ENCODE data around the gene TSEN2.

DNA sequence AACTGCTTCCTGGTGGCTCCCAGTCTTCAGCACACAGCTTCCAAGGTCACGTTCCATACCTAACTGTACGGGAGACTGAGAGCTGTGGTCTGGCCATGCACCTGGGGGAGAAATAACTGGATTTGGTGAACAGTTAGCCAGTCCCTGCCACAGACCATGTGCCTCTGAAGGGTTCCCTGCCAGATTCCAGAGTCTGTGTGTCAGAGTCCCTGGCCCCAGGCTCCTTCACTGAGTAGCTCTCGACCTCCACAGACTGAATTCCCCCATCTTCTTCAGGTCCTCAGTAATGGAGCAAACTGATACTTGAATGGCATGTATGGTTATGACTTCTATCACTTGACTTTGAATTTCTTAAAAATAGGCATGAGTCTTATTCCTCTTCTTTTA lies 43.5 kb downstream of the TSEN2 start:
- TF ChIP-seq, protein P1, sequence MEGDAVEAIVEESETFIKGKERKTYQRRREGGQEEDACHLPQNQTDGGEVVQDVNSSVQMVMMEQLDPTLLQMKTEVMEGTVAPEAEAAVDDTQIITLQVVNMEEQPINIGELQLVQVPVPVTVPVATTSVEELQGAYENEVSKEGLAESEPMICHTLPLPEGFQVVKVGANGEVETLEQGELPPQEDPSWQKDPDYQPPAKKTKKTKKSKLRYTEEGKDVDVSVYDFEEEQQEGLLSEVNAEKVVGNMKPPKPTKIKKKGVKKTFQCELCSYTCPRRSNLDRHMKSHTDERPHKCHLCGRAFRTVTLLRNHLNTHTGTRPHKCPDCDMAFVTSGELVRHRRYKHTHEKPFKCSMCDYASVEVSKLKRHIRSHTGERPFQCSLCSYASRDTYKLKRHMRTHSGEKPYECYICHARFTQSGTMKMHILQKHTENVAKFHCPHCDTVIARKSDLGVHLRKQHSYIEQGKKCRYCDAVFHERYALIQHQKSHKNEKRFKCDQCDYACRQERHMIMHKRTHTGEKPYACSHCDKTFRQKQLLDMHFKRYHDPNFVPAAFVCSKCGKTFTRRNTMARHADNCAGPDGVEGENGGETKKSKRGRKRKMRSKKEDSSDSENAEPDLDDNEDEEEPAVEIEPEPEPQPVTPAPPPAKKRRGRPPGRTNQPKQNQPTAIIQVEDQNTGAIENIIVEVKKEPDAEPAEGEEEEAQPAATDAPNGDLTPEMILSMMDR (IDR thresholded peaks at IDR 0.05): no peak
- TF ChIP-seq POLR2AphosphoS5 (IDR thresholded peaks at IDR 0.05) (no peak), POLR2A (IDR thresholded peaks at IDR 0.05) (no peak)

Data from breast epithelium (tissue), 3 donors.